ENCODE measurements around the gene PEMT. TPM values are rescaled to one million over a fixed set of nuclear protein-coding genes. Genes with fewer than 3 reads are reported as not detected.

Gene PEMT
- total RNA-seq, 2 donors from 2014 or later, result 27.8 to 37.7 TPM

DNA sequence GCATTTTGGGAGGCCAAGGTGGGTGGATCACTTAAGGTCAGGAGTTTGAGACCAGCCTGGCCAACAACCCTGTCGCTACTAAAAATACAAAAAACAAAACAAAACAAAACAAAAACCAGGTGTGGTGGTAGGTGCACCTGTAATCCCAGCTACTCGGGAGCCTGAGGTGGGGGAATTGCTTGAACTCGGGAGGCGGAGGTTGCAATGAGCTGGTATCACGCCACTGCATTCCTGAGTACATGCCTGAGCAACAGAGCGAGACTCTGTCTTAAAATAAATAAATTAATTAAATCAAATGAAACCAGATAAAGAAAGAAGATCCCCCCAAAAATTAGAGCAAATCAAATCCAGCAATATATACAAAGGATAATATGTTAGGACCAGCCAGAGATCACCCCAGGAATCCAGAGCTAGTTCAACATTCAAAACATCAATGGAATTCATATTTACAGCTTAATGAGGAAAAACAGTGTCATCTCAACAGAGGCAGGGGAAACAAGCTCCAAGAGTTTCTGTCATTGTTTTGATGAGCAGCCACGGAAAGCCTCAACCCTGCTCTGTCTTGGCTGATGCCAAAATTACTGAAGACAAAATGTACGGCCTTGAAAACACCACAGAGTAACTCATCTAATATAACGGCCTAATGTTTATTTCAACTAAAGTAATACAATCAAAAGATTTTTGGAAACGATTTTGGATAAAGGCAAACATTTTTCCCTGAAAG lies 3.7 kb downstream of the PEMT start:
- no peaks in the 10 kb centered on the region for H3K27me3 ChIP-seq
- DNase-seq (ENCODE audit: low spot score), result no peak
- no peak overlapping the region for H3K4me3 ChIP-seq
- TF ChIP-seq, protein P1, sequence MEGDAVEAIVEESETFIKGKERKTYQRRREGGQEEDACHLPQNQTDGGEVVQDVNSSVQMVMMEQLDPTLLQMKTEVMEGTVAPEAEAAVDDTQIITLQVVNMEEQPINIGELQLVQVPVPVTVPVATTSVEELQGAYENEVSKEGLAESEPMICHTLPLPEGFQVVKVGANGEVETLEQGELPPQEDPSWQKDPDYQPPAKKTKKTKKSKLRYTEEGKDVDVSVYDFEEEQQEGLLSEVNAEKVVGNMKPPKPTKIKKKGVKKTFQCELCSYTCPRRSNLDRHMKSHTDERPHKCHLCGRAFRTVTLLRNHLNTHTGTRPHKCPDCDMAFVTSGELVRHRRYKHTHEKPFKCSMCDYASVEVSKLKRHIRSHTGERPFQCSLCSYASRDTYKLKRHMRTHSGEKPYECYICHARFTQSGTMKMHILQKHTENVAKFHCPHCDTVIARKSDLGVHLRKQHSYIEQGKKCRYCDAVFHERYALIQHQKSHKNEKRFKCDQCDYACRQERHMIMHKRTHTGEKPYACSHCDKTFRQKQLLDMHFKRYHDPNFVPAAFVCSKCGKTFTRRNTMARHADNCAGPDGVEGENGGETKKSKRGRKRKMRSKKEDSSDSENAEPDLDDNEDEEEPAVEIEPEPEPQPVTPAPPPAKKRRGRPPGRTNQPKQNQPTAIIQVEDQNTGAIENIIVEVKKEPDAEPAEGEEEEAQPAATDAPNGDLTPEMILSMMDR (IDR thresholded peaks at IDR 0.05), result no peak
- H3K36me3 ChIP-seq, result no peaks in the 10 kb centered on the region
- peaks cover 0 to 17% of the 10 kb centered on the region in 2 donors for H3K4me1 ChIP-seq
- H3K27ac ChIP-seq, result no peak overlapping the region
- H3K9me3 ChIP-seq, result no peaks in the 10 kb centered on the region

DNA sequence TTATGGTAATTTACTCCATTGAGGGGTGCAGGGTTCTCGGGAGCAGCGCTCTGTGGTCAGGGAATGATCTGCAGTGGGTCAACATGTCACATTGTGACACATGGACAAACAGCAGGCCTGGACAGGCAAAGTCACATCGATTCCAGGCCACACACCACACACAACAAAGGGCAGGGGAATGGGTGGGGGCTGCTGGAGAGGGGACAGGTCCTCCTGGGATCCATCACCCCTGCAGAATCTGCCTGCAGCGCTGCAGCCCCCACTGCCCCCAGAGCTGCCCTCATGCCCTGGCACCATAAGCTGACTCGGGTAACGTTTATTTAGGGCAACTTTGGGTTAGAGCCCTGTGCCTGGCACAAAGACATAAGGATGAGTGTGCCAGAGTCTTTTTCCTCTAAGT lies 9.1 kb downstream of the PEMT start:
- Histone ChIP-seq H3K36me3 (no peaks in the 10 kb centered on the region), H3K9me3 (no peaks in the 10 kb centered on the region), H3K4me1 (no peaks in the 10 kb centered on the region), H3K27me3 (no peaks in the 10 kb centered on the region), H3K4me3 (no peak overlapping the region), H3K27ac (no peak overlapping the region)
- TF ChIP-seq, protein P1 (IDR thresholded peaks at IDR 0.05), result no peak
- no peak for DNase-seq (ENCODE audit: low spot score)

DNA sequence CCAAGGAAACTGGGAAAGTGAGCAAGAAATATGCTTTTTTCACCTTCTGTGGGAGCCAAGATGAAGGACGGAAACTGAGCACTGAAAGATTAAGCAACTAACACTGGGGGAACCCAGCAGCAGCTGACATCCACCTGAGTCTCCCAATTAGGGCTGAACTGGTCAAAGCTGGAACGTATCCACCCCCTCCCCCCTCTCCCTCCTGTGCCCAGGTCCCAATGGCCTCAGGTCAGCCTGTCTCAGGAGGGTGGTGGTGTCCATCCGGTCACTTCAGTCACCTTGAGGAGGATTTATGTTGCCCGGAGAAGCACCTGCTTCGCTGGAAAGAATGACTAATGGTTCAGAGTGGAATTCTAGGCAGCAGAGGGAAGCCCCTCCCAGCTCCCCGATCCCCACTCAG lies 10.0 kb downstream of the PEMT start:
- Histone ChIP-seq H3K4me3 (no peak overlapping the region), H3K27ac (peak overlapping the region in 1 of 2 donors; percentile 18), H3K9me3 (no peaks in the 10 kb centered on the region), H3K36me3 (no peaks in the 10 kb centered on the region), H3K27me3 (no peaks in the 10 kb centered on the region), H3K4me1 (peaks cover 0 to 2% of the 10 kb centered on the region in 2 donors)
- TF ChIP-seq, protein P1 (IDR thresholded peaks at IDR 0.05), result no peak
- DNase-seq (ENCODE audit: low spot score), result no peak

DNA sequence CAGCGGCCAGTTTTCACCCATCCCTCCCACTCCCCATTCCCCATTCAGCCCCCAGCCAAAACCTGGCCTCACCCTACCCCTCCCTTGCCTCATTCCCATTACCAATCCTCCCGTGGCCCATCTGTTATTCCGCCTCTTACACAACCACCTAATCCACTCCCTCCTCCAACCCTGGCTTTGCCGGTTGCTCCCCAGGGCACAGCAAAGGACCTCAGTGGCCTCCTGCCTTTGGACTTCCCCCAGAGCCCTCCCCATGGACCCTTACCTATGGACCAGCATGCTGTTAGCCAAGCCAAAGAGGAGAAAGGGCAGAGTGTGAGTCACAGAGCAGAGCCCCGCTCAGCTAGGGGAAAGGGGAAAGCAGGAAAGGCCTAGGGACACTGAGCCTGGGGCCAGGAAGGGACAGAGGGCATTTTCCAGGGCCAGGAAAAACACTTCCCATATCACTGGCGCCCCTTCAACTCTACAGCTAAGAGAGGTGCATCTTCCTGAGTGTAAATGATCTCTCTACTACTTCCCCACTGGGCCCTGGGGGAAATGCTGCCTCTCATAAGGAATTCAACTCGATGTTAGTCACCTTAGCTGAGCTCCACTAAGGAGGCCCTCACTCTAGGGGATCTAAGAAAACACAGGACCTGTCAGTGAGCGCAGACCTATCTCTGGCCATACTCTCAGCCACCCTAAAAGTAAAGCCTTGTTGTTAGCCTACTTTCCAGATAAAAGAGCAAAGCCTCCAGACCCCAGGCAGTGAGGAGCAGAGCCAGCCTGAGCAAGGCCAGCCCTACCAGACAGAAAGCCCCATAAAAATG lies 10.6 kb downstream of the PEMT start:
- TF ChIP-seq, protein P1 (IDR thresholded peaks at IDR 0.05), result no peak
- Histone ChIP-seq H3K27me3 (no peaks in the 10 kb centered on the region), H3K9me3 (no peaks in the 10 kb centered on the region), H3K36me3 (no peaks in the 10 kb centered on the region), H3K4me1 (peaks cover 0 to 8% of the 10 kb centered on the region in 2 donors), H3K4me3 (no peak overlapping the region), H3K27ac (peak overlapping the region in 1 of 2 donors; percentile 18)
- no peak for DNase-seq (ENCODE audit: low spot score)

DNA sequence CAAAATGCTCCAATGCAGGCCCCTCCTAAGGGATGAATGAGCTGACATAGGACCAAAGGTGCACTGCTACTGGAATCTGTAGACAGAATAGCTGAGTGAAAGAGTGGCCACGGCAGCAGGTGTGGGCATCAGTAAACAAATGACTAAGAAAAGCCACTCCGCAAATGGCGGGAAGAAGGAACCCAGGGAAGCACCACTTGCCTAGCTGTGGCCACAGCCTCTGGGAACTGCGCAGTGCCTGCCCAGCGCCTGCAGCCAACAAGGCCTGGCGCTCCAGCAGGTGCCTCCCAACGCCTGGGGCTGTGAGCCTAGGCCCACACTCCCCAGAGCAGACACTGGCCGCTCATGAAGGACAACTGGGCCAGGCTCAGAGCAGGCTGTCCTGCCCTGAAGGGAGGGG lies 11.8 kb downstream of the PEMT start:
- Histone ChIP-seq H3K27ac (no peak overlapping the region), H3K27me3 (no peaks in the 10 kb centered on the region), H3K4me1 (peaks cover 0 to 8% of the 10 kb centered on the region in 2 donors), H3K36me3 (no peaks in the 10 kb centered on the region), H3K9me3 (no peaks in the 10 kb centered on the region), H3K4me3 (no peak overlapping the region)
- TF ChIP-seq, protein P1 (IDR thresholded peaks at IDR 0.05), result no peak
- DNase-seq (ENCODE audit: low spot score), result no peak

All from right atrium auricular region (tissue), 2 donors.